Measurements from ENCODE around the gene PDCL2. TPM values are rescaled to one million over a fixed set of nuclear protein-coding genes. Genes with fewer than 3 reads are reported as not detected.

Gene PDCL2
- total and polyA plus RNA-seq, 2 donors (not counting 1 experiment from before 2014, with no cell fraction given), result not detected

DNA sequence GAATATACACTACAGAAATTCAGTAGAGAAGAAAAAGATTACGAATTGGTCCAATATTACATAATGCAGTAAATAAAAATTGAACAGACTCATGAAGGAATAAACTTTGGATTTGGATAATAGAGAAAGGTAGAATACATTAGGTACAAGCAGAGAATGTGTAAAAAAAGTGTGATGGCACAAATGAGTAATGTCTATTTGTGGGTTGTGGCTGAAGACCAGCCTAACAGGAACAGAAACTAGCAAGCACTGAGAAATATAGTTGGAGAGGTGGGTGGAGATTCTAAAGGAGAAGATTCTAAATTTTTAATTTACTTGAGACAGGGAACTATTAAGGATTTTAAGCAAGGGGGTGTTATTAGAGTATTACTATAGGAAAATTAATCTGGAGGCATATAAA is 30.2 kb downstream of the PDCL2 start:
- DNase-seq, result peak; percentile 66
- Histone ChIP-seq H2AFZ (ENCODE audit: insufficient read depth, low read depth, low read length, poor library complexity, severe bottlenecking) (no peak overlapping the region), H3K27me3 (replicated peaks in 1 of 4; ENCODE audit: control extremely low read depth in 1 of 4, control insufficient read depth in 3 of 4, insufficient read depth in 4 of 4, low read length in 3 of 4) (no peaks in the 10 kb centered on the region), H3K79me2 (ENCODE audit: control insufficient read depth, insufficient read depth, low read length) (no peaks in the 10 kb centered on the region), H3K27ac (ENCODE audit: low read length in 2 of 2) (no peak overlapping the region), H3K9ac (ENCODE audit: low read length) (no peak overlapping the region), H3K4me3 (ENCODE audit: control extremely low read depth in 1 of 5, extremely low read depth in 1 of 5, insufficient read depth in 1 of 5, low read depth in 2 of 5, low read length in 4 of 5) (no peak overlapping the region), H3K36me3 (replicated peaks in 1 of 2; ENCODE audit: control extremely low read depth in 1 of 2, control insufficient read depth in 1 of 2, extremely low read depth in 1 of 2, insufficient read depth in 2 of 2, low read length in 1 of 2) (no peaks in the 10 kb centered on the region), H3K9me3 (ENCODE audit: control extremely low read depth in 1 of 3, control insufficient read depth in 2 of 3, insufficient read depth in 1 of 3, low read length in 2 of 3) (no peaks in the 10 kb centered on the region), H3K4me1 (ENCODE audit: control insufficient read depth in 2 of 2, insufficient read depth in 2 of 2, low read length in 2 of 2) (peaks cover 13 to 16% of the 10 kb centered on the region in 2 donors), H3K4me2 (replicated peaks; ENCODE audit: low read depth, low read length, poor library complexity, severe bottlenecking) (peak overlapping the region; percentile 32), H4K20me1 (ENCODE audit: control insufficient read depth, insufficient read depth, low read length, poor library complexity, severe bottlenecking) (no peaks in the 10 kb centered on the region)
- H3K4me1 Mint-ChIP-seq, result peaks cover 20% of the 10 kb centered on the region
- peak; percentile 95 for ATAC-seq (ENCODE audit: low read depth)
- WGBS (ENCODE audit: insufficient coverage), result no CpG with 5 or more reads among the region's 1 CpG
- peak overlapping the region; percentile 39 for H3K27ac Mint-ChIP-seq
- H3K9me3 Mint-ChIP-seq (ENCODE audit: insufficient read depth), result peaks cover 3% of the 10 kb centered on the region
- ChIA-PET POLR2A (no interaction called here), CTCF (interaction anchor here (0.7 to 1.1 kb wide), 5 partner anchors 17 to 387 kb away, joined by 3 to 4 read pairs (median 3); partner anchors contain the start of gene CEP135)
- H3K27me3 Mint-ChIP-seq, result peaks cover 4% of the 10 kb centered on the region
- TF ChIP-seq, protein P1, sequence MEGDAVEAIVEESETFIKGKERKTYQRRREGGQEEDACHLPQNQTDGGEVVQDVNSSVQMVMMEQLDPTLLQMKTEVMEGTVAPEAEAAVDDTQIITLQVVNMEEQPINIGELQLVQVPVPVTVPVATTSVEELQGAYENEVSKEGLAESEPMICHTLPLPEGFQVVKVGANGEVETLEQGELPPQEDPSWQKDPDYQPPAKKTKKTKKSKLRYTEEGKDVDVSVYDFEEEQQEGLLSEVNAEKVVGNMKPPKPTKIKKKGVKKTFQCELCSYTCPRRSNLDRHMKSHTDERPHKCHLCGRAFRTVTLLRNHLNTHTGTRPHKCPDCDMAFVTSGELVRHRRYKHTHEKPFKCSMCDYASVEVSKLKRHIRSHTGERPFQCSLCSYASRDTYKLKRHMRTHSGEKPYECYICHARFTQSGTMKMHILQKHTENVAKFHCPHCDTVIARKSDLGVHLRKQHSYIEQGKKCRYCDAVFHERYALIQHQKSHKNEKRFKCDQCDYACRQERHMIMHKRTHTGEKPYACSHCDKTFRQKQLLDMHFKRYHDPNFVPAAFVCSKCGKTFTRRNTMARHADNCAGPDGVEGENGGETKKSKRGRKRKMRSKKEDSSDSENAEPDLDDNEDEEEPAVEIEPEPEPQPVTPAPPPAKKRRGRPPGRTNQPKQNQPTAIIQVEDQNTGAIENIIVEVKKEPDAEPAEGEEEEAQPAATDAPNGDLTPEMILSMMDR (IDR thresholded peaks at IDR 0.05), result no peak
- TF ChIP-seq EZH2 (IDR thresholded peaks at IDR 0.05; ENCODE audit: borderline replicate concordance, insufficient read depth, low read depth, low read length, poor library complexity, severe bottlenecking), result no peak
- peak overlapping the region; percentile 1 for H3K4me3 Mint-ChIP-seq
- intact Hi-C loops (cut with micrococcal nuclease), result loop anchor here (1.0 kb wide), 1 partner anchor 17 kb away; no protein-coding TSS in a partner anchor

DNA sequence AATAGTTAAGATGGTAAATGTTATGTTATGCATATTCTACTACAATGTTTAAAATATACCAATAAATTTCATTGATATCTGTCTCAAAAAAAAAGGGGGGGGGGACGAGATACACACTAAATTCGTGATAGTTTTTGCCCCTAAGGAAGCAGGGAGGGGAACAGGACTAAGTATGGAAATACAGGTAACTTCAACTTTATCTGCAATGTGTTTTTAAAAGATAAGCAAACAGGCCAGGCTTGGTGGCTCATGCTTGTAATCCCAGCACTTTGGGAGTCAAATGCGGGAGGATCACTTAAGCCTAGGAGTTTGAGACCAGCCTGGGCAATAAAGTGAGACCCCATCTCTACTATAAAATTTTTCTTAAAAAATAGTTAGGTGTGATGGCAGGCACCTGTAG is 31.9 kb downstream of the PDCL2 start:
- H3K27me3 Mint-ChIP-seq, result peaks cover 4% of the 10 kb centered on the region
- H3K4me1 Mint-ChIP-seq, result peaks cover 20% of the 10 kb centered on the region
- POLR2A ChIA-PET, result no interaction called here
- Histone ChIP-seq H3K9ac (ENCODE audit: low read length) (no peak overlapping the region), H3K27ac (ENCODE audit: low read length in 2 of 2) (no peak overlapping the region), H4K20me1 (ENCODE audit: control insufficient read depth, insufficient read depth, low read length, poor library complexity, severe bottlenecking) (no peaks in the 10 kb centered on the region), H3K9me3 (ENCODE audit: control extremely low read depth in 1 of 3, control insufficient read depth in 2 of 3, insufficient read depth in 1 of 3, low read length in 2 of 3) (no peaks in the 10 kb centered on the region), H3K36me3 (replicated peaks in 1 of 2; ENCODE audit: control extremely low read depth in 1 of 2, control insufficient read depth in 1 of 2, extremely low read depth in 1 of 2, insufficient read depth in 2 of 2, low read length in 1 of 2) (no peaks in the 10 kb centered on the region), H2AFZ (ENCODE audit: insufficient read depth, low read depth, low read length, poor library complexity, severe bottlenecking) (no peak overlapping the region), H3K4me2 (replicated peaks; ENCODE audit: low read depth, low read length, poor library complexity, severe bottlenecking) (no peak overlapping the region), H3K79me2 (ENCODE audit: control insufficient read depth, insufficient read depth, low read length) (no peaks in the 10 kb centered on the region), H3K4me1 (ENCODE audit: control insufficient read depth in 2 of 2, insufficient read depth in 2 of 2, low read length in 2 of 2) (peaks cover 13 to 16% of the 10 kb centered on the region in 2 donors), H3K27me3 (replicated peaks in 1 of 4; ENCODE audit: control extremely low read depth in 1 of 4, control insufficient read depth in 3 of 4, insufficient read depth in 4 of 4, low read length in 3 of 4) (no peaks in the 10 kb centered on the region), H3K4me3 (ENCODE audit: control extremely low read depth in 1 of 5, extremely low read depth in 1 of 5, insufficient read depth in 1 of 5, low read depth in 2 of 5, low read length in 4 of 5) (no peak overlapping the region)
- H3K4me3 Mint-ChIP-seq, result no peak overlapping the region
- intact Hi-C loops (cut with micrococcal nuclease), result no loop called here
- H3K27ac Mint-ChIP-seq, result no peak overlapping the region
- no peak for ATAC-seq (ENCODE audit: low read depth)
- DNase-seq, result no peak
- TF ChIP-seq EZH2 (IDR thresholded peaks at IDR 0.05; ENCODE audit: borderline replicate concordance, insufficient read depth, low read depth, low read length, poor library complexity, severe bottlenecking), result no peak
- TF ChIP-seq, protein P1 (IDR thresholded peaks at IDR 0.05), result no peak
- WGBS (ENCODE audit: insufficient coverage), result no CpG with 5 or more reads among the region's 3 CpGs
- CTCF ChIA-PET, result no interaction called here
- H3K9me3 Mint-ChIP-seq (ENCODE audit: insufficient read depth), result peaks cover 3% of the 10 kb centered on the region
